Bone marrow (tissue), 2 donors: Measurements from ENCODE around the gene ANKS1A.
"Not testable (repeated sequence)": the region's sequence is repeated elsewhere in the genome, so short reads cannot be mapped to it uniquely, and the experiment has no call there.

Experiments
- DNase-seq, 2 donors: peaks; one replicate each; lab custom pipeline; 2025; lab: John Stamatoyannopoulos, UW

The ANKS1A gene, protein sequence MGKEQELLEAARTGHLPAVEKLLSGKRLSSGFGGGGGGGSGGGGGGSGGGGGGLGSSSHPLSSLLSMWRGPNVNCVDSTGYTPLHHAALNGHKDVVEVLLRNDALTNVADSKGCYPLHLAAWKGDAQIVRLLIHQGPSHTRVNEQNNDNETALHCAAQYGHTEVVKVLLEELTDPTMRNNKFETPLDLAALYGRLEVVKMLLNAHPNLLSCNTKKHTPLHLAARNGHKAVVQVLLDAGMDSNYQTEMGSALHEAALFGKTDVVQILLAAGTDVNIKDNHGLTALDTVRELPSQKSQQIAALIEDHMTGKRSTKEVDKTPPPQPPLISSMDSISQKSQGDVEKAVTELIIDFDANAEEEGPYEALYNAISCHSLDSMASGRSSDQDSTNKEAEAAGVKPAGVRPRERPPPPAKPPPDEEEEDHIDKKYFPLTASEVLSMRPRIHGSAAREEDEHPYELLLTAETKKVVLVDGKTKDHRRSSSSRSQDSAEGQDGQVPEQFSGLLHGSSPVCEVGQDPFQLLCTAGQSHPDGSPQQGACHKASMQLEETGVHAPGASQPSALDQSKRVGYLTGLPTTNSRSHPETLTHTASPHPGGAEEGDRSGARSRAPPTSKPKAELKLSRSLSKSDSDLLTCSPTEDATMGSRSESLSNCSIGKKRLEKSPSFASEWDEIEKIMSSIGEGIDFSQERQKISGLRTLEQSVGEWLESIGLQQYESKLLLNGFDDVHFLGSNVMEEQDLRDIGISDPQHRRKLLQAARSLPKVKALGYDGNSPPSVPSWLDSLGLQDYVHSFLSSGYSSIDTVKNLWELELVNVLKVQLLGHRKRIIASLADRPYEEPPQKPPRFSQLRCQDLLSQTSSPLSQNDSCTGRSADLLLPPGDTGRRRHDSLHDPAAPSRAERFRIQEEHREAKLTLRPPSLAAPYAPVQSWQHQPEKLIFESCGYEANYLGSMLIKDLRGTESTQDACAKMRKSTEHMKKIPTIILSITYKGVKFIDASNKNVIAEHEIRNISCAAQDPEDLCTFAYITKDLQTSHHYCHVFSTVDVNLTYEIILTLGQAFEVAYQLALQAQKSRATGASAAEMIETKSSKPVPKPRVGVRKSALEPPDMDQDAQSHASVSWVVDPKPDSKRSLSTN

DNA sequence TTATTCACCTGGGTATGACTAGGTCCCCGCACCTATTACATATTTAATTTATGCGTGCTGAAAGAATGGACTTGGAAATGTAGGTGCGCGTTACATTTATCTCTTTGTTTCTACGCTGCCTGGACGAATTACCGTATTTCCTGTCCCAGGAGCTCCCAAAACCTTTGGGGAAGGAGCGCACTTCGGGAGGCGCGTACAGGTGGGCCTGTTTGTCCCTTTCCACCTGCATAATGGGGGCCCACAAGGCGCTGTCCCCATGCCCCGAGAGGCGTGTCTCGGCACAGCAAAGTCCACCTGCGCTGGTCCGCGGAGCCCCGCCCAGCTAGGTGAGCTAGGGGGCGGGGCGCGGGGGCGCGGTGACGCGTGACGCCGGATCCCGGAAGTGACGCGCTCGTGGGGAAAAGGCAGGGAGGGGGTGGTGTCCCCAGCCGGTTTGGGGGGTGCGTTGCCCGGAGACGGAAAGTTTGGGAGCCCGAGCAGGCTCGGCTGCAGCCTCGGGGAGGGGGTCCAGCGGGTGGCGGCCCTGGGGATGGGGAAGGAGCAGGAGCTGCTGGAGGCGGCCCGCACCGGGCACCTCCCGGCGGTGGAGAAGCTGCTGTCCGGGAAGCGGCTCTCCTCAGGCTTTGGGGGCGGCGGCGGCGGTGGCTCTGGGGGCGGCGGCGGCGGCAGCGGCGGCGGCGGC lies at the start of gene ANKS1A:
Gene ANKS1A (plus strand): TSS at position 382 of the 682 bp plus-strand sequence. CDS start 148 bp downstream, at position 530.
- DNase-seq, result peak; percentile 49 to 57

- DNase-seq, result no peak
Measured at GRCh38 chr6:34839666-34840352, 49.2 kb upstream of the ANKS1A start.

DNA sequence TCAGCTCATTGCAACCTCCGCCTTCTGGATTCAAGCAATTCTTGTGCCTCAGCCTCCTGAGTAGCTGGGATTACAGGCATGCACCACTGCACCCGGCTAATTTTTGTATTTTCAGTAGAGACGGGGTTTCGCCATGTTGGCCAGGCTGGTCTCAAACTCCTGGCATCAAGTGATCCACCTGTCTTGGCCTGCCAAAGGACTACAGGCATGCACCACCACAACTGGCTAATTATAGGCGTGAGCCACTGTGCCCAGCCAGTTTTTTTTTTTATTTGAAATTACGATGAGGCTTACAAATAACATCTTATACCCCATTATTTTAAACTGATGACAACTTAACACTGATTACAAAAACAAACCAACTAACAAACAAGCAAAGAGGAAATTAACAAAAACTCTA lies 40.0 kb upstream of the ANKS1A start:
- DNase-seq, result not testable (repeated sequence)

DNA sequence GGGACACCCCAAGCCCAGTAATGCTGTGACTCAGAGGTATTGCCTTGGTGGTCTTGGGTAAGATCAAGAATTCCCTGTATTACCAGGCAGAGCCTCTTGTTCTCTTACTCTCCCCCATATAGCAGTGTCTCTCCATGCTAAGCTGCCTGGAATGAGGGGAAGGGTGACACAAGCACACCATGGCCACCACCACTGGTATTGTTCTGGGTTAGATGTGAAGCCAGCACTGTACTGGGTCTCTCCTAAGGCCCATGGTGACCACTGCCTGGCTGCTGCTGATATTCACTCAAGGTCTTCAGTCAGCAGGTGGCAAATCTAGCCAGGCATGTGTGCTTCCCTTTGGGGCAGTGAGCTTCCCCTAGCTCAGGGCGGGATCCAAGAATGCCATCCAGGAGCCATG lies 37.7 kb upstream of the ANKS1A start:
- DNase-seq, result no peak

DNA sequence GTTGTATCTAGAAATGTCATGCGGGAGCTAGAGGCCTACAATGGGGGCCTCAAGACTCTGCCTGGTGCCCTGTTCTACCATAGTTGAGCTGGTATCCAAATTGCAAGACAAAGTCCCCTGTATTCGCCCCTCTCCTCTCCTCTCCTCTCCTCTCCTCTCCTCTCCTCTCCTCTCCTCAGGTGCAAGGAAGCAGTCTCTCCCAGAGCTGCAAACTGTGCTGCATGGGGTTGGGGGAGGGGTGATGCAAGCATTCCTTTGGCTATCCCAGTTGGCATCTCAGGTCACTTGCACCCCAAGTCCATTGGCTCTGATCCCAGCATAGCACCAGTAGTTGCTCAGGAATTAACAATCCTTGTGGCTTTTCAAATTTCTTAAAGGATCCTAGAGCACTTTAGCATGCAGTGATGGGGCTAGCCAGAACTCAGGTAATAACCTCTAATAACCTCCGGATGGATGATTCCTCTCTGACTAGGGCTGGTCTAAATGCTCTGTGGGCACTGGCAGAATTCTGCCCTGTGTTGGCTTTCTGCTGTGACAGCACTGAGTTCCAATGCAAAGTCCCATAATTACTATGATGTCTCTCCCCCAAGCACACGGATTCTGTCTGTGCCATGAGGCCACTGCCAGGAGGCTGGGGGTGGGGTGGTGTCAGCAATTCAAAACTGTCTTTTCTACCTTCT lies 36.5 kb upstream of the ANKS1A start:
- no peak for DNase-seq

DNA sequence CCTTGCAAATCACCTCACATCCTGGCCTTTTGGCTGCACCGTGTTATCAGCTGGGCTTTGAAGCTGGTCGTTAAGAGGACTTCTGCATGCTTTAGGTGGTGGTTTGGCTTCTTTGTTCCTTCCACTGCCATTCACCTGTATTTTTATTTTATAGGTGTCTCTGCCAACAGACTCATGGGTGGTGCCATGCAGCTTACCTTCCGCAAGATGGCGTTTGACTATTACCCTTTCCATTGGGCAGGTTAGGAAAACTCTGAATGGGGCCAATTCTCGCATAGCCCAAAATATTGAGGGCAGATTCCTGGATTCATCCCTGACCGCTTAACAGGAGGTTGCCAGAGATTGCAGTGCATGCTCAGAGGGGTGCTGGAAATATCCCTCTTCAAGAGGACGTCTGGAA lies 33.6 kb upstream of the ANKS1A start:
- no peak for DNase-seq

- no peak for DNase-seq
Measured at GRCh38 chr6:34858681-34859080, 30.4 kb upstream of the ANKS1A start.

- DNase-seq, result no peak
Measured at GRCh38 chr6:34859951-34860350, 29.1 kb upstream of the ANKS1A start.

GRCh38 chr6:34860776-34861175 lies 28.3 kb upstream of the ANKS1A start:
- DNase-seq, result no peak

- DNase-seq, result no peak
Measured at GRCh38 chr6:34864007-34864406, 25.0 kb upstream of the ANKS1A start.

DNA sequence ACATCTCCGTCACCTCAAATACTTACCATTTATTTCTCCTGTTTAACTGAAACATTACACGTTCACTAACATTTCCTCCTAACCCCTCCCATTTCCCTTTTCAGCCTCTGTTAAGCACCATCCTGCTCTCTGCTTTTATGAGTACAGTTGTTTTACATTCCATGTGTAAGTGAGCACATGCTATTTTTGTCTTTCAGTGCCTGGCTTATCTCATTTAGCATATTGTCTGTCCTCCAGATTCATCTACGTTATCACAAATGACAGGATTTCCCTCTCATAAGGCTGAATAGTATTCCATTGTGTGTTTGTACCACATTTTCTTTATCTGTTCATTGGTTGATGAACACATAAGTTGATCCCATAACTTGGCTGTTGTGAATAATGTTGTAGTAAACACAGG lies 23.9 kb upstream of the ANKS1A start:
- DNase-seq, result peak in 1 of 2 donors; percentile 36

- no peak for DNase-seq
Measured at GRCh38 chr6:34866509-34866908, 22.5 kb upstream of the ANKS1A start.

- DNase-seq, result peak in 1 of 2 donors; percentile 4
Measured at GRCh38 chr6:34867484-34867883, 21.6 kb upstream of the ANKS1A start.

DNA sequence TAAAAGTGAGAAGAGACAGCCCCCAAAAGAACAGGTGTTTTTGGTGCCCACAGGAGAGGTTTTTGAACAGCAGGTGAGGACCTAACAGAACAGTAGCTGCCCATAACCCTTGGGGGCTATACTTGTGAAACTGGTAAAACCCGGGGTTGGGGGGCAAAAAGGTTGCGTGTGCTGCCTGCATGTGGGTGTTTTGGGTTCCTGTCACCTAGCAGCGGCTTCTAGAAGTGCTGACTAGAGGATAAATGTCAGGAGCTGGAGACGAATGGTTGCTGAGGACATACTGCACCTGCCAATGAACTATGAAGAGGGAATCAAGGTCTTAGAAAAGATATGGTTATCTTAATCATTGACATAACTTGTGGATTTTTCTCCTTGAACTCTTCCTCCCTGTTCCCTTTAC lies 17.2 kb upstream of the ANKS1A start:
- no peak for DNase-seq

DNA sequence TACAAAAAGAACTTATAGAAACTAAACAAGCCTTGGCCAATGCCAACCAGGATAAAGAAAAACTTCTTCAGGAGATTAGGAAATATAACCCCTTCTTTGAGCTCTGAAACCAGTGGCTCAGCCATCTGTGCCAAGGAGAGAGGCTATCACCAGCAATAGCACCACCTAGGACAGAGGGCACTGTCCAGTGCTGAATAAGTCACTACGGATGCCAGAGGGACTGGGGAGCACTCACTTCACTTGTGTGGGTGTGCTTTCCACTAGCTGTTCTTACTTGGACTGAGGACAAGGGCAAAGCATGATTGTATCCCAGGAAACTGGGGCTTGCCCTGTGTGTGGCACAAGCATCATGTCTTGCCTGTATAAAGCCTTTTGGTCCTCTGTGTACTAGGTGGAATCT lies 16.7 kb upstream of the ANKS1A start:
- no peak for DNase-seq

GRCh38 chr6:34875292-34876213 lies 13.5 kb upstream of the ANKS1A start:
- DNase-seq, result no peak

DNA sequence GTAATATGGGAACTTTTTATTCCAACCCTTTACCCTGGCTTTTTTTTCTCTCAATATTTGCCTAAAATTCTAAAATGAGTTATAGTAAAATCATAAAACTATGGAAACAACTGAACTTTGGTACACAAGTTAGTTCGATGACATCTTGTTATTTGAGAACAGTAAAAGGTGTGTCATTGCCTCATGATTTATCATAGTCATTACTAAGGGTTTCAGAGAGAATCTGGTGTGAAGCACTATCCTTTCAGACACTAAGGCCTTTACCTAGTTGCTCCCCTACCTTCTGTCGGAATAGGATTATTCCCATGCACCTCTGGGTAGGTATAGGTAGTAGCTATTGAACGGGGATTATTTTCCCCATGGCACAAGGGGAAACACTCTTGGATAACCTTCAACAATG lies 12.6 kb upstream of the ANKS1A start:
- DNase-seq, result no peak

- DNase-seq, result no peak
Measured at GRCh38 chr6:34877259-34877658, 11.8 kb upstream of the ANKS1A start.

DNA sequence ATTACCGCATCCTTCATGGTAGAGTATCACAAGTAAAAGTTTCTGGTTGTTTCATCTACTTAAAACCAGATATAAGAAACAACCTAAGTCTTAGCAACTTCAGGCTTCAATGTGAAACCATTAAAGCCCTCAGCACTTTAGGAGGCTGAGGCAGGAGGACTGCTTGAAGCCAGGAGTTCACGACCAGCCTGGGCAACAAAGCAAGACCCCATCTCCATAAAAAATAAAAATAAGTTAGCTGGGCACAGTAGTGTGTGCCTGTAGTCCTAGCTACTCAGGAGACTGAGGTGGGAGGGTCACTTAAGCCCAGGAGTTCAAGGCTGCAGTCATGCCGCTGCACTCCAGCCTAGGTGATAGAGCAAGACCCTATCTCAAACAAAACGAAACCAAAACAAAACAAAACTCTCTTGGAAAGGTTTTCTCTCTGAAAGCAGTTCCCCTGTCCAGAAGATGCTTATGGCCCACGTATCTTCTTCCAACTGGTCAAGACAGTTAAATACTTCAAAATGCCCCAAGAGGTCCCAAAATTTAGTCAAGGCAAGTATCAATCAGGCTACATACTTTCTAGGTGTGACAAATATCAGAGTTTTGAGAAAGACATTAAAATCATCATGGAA lies 11.1 kb upstream of the ANKS1A start:
- no peak for DNase-seq
